ENCODE measurements around the gene GRID1.

The GRID1 gene

GRCh38 chr10:85601526-85601925, 765.1 kb downstream of the GRID1 start:
- DNase-seq (ENCODE audit: low spot score), result no peak
- in situ Hi-C loops (cut with MboI; ENCODE audit: low pct_unique_long_range_greater_than_20kb, low sequenced_read_pairs, unreplicated experiment), result no loop called here
- TF ChIP-seq CTCF (IDR thresholded peaks at IDR 0.05; ENCODE audit: extremely low read depth, insufficient read depth, missing control alignments), result no peak

- DNase-seq (ENCODE audit: low spot score), result no peak
- in situ Hi-C loops (cut with MboI; ENCODE audit: low pct_unique_long_range_greater_than_20kb, low sequenced_read_pairs, unreplicated experiment), result no loop called here
- TF ChIP-seq CTCF (IDR thresholded peaks at IDR 0.05; ENCODE audit: extremely low read depth, insufficient read depth, missing control alignments), result no peak
Observed at GRCh38 chr10:85600744-85601081, 765.9 kb downstream of the GRID1 start.

- DNase-seq (ENCODE audit: low spot score), result no peak
- TF ChIP-seq CTCF (IDR thresholded peaks at IDR 0.05; ENCODE audit: extremely low read depth, insufficient read depth, missing control alignments), result no peak
- in situ Hi-C loops (cut with MboI; ENCODE audit: low pct_unique_long_range_greater_than_20kb, low sequenced_read_pairs, unreplicated experiment), result no loop called here
Observed at GRCh38 chr10:85600026-85600743, 766.4 kb downstream of the GRID1 start.

GRCh38 chr10:85599081-85599480, 767.5 kb downstream of the GRID1 start:
- in situ Hi-C loops (cut with MboI; ENCODE audit: low pct_unique_long_range_greater_than_20kb, low sequenced_read_pairs, unreplicated experiment), result no loop called here
- TF ChIP-seq CTCF (IDR thresholded peaks at IDR 0.05; ENCODE audit: extremely low read depth, insufficient read depth, missing control alignments), result no peak
- DNase-seq (ENCODE audit: low spot score), result no peak

- TF ChIP-seq CTCF (IDR thresholded peaks at IDR 0.05; ENCODE audit: extremely low read depth, insufficient read depth, missing control alignments), result no peak
- peak; percentile 40 for DNase-seq (ENCODE audit: low spot score)
- in situ Hi-C loops (cut with MboI; ENCODE audit: low pct_unique_long_range_greater_than_20kb, low sequenced_read_pairs, unreplicated experiment), result no loop called here
Observed at GRCh38 chr10:85598646-85599045, 767.9 kb downstream of the GRID1 start.

GRCh38 chr10:85597006-85597405, 769.6 kb downstream of the GRID1 start:
- DNase-seq (ENCODE audit: low spot score), result no peak
- in situ Hi-C loops (cut with MboI; ENCODE audit: low pct_unique_long_range_greater_than_20kb, low sequenced_read_pairs, unreplicated experiment), result no loop called here
- TF ChIP-seq CTCF (IDR thresholded peaks at IDR 0.05; ENCODE audit: extremely low read depth, insufficient read depth, missing control alignments), result no peak
